ENCODE data around the gene DRD2.

- TF ChIP-seq CTCF (IDR thresholded peaks at IDR 0.05) (no peak), POLR2A (IDR thresholded peaks at IDR 0.05) (no peak)
Measured at GRCh38 chr11:113473983-113474361, 1.2 kb downstream of the DRD2 start.
